Upper lobe of left lung (tissue), 4 donors: Measurements from ENCODE around the gene FLNB.

Source experiments
- CTCF ChIP-seq, 6 experiments: fragments of 450-650 bp in 4 of 6; fragments of 200-600 bp in 2 of 6; sonication (generic) in 2 of 6; IDR thresholded peaks; one replicate each; pipeline ENCODE4 v1.5.1; 2016 to 2019; ENCODE audit warnings: antibody characterized with exemption in 6 of 6
- EP300 ChIP-seq, 4 donors: sonication (generic); formaldehyde crosslinking; IDR thresholded peaks; one replicate each; pipeline ENCODE4 v1.5.1; 2017; ENCODE audit warnings: antibody characterized with exemption in 4 of 4, control low read depth in 2 of 4
- POLR2AphosphoS5 ChIP-seq, 2 donors: sonication (generic); formaldehyde crosslinking; IDR thresholded peaks; one replicate each; pipeline ENCODE4 v1.5.1; 2017; ENCODE audit warnings: antibody characterized with exemption in 2 of 2

GRCh38 chr3:58077596-58078285 lies 69.5 kb downstream of the FLNB start:
- no peak for TF ChIP-seq CTCF (IDR thresholded peaks at IDR 0.05)
- TF ChIP-seq POLR2AphosphoS5 (IDR thresholded peaks at IDR 0.05): no peak
- TF ChIP-seq EP300 (IDR thresholded peaks at IDR 0.05): no peak
